ENCODE results near the gene CLRN2.

The CLRN2 gene

DNA sequence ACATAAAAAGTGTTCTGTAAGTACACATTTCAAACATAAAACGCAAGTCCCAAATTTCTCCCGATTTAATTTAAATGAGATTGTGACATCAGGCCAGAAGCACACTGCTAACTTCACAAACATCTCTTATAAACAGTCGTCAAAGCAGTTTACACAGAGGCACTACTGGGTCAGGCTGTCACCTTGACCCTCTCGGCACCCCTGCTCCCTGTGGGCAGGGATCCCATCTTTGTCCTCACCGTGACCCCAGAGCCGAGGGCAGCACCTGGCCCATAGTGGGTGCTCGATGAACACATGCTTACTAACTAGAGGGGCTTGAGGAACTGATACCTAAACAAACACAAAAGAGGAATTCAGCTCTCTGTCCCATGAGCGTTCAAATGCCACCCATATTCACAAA is 25.2 kb upstream of the CLRN2 start:
- Histone ChIP-seq H3K4me3 (replicated peaks; ENCODE audit: low read depth, low read length) (no peak overlapping the region), H3K27me3 (replicated peaks; ENCODE audit: control insufficient read depth, insufficient read depth, low read length) (no peaks in the 10 kb centered on the region), H3K36me3 (ENCODE audit: control insufficient read depth, insufficient read depth, low read length) (peaks cover 16% of the 10 kb centered on the region)
- no peak for DNase-seq (ENCODE audit: extremely low read depth, insufficient read length)
- TF ChIP-seq, protein P1, sequence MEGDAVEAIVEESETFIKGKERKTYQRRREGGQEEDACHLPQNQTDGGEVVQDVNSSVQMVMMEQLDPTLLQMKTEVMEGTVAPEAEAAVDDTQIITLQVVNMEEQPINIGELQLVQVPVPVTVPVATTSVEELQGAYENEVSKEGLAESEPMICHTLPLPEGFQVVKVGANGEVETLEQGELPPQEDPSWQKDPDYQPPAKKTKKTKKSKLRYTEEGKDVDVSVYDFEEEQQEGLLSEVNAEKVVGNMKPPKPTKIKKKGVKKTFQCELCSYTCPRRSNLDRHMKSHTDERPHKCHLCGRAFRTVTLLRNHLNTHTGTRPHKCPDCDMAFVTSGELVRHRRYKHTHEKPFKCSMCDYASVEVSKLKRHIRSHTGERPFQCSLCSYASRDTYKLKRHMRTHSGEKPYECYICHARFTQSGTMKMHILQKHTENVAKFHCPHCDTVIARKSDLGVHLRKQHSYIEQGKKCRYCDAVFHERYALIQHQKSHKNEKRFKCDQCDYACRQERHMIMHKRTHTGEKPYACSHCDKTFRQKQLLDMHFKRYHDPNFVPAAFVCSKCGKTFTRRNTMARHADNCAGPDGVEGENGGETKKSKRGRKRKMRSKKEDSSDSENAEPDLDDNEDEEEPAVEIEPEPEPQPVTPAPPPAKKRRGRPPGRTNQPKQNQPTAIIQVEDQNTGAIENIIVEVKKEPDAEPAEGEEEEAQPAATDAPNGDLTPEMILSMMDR (IDR thresholded peaks at IDR 0.05; ENCODE audit: insufficient read depth, low read length, poor library complexity, severe bottlenecking): no peak

DNA sequence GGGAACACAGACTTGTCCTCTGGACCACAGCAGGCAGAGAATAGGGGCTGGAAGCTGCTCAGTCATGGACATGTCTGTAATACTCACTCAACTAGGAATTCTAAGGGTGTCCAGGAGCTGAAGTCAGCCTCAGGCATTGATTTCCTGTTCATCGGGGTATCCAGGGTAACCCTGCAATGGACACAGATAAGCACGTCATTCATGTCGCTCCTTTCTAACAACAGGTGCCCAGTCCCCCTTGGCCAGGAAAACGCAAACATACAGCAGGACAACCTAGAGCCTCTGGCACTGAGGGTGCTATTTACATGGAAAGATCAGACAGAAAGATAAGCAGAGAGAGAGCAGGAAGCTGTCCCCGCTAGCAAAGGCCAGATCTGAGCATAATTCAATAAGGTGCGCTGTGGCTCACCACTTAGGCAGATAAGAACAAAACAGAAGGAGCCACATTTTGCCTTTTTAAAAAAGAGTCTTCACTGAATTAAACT is 24.3 kb upstream of the CLRN2 start:
- TF ChIP-seq, protein P1 (IDR thresholded peaks at IDR 0.05; ENCODE audit: insufficient read depth, low read length, poor library complexity, severe bottlenecking): no peak
- DNase-seq (ENCODE audit: extremely low read depth, insufficient read length): no peak
- Histone ChIP-seq H3K27me3 (replicated peaks; ENCODE audit: control insufficient read depth, insufficient read depth, low read length) (no peaks in the 10 kb centered on the region), H3K4me3 (replicated peaks; ENCODE audit: low read depth, low read length) (no peak overlapping the region), H3K36me3 (ENCODE audit: control insufficient read depth, insufficient read depth, low read length) (peaks cover 21% of the 10 kb centered on the region)

DNA sequence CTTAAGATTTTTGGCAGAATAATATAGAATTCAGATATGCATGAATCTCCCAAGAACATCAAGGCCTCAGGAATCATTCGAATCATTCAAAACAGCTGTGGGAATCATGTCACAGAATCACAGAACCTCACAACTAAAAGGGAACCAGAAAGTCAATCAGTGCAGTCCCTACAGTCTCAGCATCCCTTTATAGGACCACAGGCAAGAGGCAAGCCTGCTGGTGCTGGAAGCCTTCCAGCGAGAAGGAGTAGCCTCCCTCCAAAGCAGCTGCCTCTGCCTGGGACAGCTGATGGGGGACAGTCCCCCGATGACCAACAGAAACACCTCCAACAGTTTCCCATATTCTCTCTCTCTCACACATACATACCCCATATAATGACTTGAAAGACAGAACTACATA is 23.8 kb upstream of the CLRN2 start:
- no peaks in the 10 kb centered on the region for H3K27me3 ChIP-seq (replicated peaks; ENCODE audit: control insufficient read depth, insufficient read depth, low read length)
- peaks cover 21% of the 10 kb centered on the region for H3K36me3 ChIP-seq (ENCODE audit: control insufficient read depth, insufficient read depth, low read length)
- TF ChIP-seq, protein P1 (IDR thresholded peaks at IDR 0.05; ENCODE audit: insufficient read depth, low read length, poor library complexity, severe bottlenecking): no peak
- DNase-seq (ENCODE audit: extremely low read depth, insufficient read length): no peak
- H3K4me3 ChIP-seq (replicated peaks; ENCODE audit: low read depth, low read length): no peak overlapping the region

DNA sequence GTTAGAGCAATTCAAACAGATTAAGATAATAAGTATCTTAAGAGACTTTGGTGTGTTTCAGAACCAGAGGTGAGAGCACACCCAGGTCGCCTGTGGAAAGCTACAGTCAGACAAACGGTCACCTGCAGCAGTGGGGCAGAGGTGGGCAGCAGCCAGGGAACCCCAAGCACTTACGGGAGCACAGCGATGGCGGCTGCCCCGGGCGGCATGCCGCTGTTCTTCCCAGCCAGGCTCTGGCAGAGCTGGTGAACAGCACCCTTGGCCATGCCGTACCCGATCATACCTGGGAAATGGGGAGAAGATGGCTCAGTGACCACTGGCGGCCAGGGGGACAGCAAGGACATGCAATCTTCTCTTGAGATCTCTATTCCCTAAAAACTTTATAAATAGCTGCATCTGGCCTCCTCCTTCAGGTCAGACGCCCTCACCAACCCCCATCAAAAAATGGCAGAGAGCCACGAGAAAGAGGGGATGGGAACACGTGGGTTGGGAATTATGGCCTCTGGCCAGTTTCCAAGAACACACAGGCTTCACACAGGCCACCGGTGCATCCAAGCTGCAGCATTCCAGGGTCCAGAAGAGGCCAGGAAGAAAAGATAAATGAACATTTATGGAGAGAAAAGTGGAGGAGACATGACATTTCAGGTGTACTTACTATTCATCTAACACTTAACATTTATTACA is 22.8 kb upstream of the CLRN2 start:
- TF ChIP-seq, protein P1 (IDR thresholded peaks at IDR 0.05; ENCODE audit: insufficient read depth, low read length, poor library complexity, severe bottlenecking): no peak
- Histone ChIP-seq H3K36me3 (ENCODE audit: control insufficient read depth, insufficient read depth, low read length) (peaks cover 21% of the 10 kb centered on the region), H3K4me3 (replicated peaks; ENCODE audit: low read depth, low read length) (no peak overlapping the region), H3K27me3 (replicated peaks; ENCODE audit: control insufficient read depth, insufficient read depth, low read length) (no peaks in the 10 kb centered on the region)
- no peak for DNase-seq (ENCODE audit: extremely low read depth, insufficient read length)

DNA sequence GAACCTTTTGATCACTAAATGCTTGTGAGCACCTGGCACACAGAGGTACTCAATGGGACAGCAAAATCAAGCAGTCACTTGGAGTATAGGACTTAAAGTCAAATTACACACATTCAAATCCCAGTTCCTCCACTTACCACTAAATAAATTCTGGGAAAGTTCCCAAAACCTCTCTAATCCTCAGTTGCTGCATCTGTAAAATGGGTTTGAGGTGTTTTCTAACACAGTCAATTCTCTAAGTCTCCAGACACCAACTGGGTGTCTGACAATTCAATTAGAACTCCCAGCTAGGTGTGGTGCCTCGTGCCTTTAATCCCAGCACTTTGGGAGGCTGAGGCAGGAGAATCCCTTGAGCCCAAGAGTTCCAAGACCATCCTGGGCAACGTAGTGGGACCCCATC is 22.1 kb upstream of the CLRN2 start:
- Histone ChIP-seq H3K36me3 (ENCODE audit: control insufficient read depth, insufficient read depth, low read length) (peaks cover 23% of the 10 kb centered on the region), H3K4me3 (replicated peaks; ENCODE audit: low read depth, low read length) (no peak overlapping the region)
- no peak for DNase-seq (ENCODE audit: extremely low read depth, insufficient read length)

More for the DNA sequence above, 22.1 kb upstream of the CLRN2 start:
- TF ChIP-seq, protein P1 (IDR thresholded peaks at IDR 0.05; ENCODE audit: insufficient read depth, low read length, poor library complexity, severe bottlenecking): no peak
- no peaks in the 10 kb centered on the region for H3K27me3 ChIP-seq (replicated peaks; ENCODE audit: control insufficient read depth, insufficient read depth, low read length)

Data from GM06990 (cell line).